Activated CD8-positive, alpha-beta memory T cell treated with anti-CD3 and anti-CD28 coated beads, Interleukin-2, amount 10 ng/mL, durations not matched to agents 7 days and 5 days (primary cell): Measurements from ENCODE around the gene SPRED3. TPM values are rescaled to one million over a fixed set of nuclear protein-coding genes. Genes with fewer than 3 reads are reported as not detected.
A peak's percentile ranks its signal among the peaks of the same experiment; 100 is the strongest.

Experiments used
- ATAC-seq: fragments of 150-1000 bp; cut with Tn5 transposase; one replicate; pipeline ENCODE4 v1.10.0; 2021; ENCODE audit warnings: moderate library complexity
- CTCF ChIA-PET: fragments of 350-600 bp; sonication (Branson Sonifier 250); formaldehyde crosslinking; loops from one replicate; lab custom pipeline; 2021; ENCODE audit warnings: antibody characterized with exemption; lab: Charles Lee
- DNase-seq: peaks from one replicate; pipeline ENCODE4 v3.0.0-alpha.2; 2020
- H3K27ac Mint-ChIP-seq: one replicate; pipeline ENCODE4 v1.8.0; 2021; ENCODE audit warnings: mild to moderate bottlenecking, mixed read lengths
- H3K27me3 Mint-ChIP-seq: one replicate; pipeline ENCODE4 v1.8.0; 2021; ENCODE audit warnings: mixed read lengths
- H3K36me3 Mint-ChIP-seq: one replicate; pipeline ENCODE4 v1.8.0; 2021; ENCODE audit warnings: mild to moderate bottlenecking, mixed read lengths
- H3K4me1 Mint-ChIP-seq: one replicate; pipeline ENCODE4 v1.8.0; 2021; ENCODE audit warnings: mixed read lengths
- H3K4me3 Mint-ChIP-seq: one replicate; pipeline ENCODE4 v1.8.0; 2021; ENCODE audit warnings: mild to moderate bottlenecking, moderate library complexity, mixed read lengths
- H3K9me3 Mint-ChIP-seq: one replicate; pipeline ENCODE4 v1.8.0; 2022; ENCODE audit warnings: low read depth, mixed read lengths
- total RNA-seq, 2 experiments: library from RNA; stranded (reverse); gene quantifications; one replicate each; pipeline ENCODE4 v1.2.3, GENCODE V29; 2021

The SPRED3 gene
- total RNA-seq, 2 experiments from 2014 or later, result 0.84 to 0.93 TPM

DNA sequence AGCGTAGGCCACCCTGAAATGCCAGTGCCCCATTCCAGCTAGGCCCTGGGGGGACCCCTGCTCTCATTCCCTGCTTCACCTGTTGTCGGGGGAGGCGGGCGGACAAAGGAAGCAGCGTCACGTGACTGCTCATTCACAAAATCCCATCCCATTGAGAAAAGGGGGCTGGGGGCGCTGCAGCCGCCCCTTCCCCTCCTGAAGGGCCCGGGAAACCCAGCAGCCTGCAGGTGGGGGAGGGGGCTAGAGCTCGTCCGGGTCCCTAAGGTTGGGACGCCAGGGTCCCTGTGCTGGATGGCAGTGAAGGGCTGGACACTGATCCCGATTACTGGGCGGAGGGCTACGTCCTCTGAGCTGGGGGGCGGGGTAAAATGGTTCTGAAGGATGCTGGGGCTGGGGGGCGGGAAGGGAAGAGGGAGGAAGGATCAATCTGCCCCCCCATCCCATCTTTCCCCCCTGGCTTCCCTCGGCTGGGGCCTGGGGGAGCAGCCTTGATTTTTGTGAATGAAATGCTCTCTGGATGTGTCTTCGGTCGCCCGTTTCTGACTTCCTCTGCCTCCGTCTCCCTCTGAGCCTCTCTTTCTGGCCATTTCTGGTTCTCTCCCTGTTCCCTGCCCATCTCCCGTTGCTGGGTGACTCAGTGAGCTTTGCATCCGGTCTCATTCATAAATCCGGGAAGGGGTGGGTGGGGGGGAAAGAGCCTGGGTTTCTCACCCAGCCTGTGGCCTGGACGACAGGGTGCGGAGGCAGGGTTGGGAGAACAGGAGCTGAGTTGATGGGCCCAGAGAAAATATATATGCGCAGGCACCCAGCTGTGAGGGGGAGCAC is 816 bp downstream of the SPRED3 start:
- ATAC-seq (no peak), DNase-seq (no peak)
- Mint-ChIP-seq H3K4me3 (no peak overlapping the region), H3K36me3 (peaks cover 3% of the 10 kb centered on the region), H3K9me3 (no peaks in the 10 kb centered on the region), H3K4me1 (peaks cover 19% of the 10 kb centered on the region), H3K27me3 (peaks cover 49% of the 10 kb centered on the region), H3K27ac (no peak overlapping the region)
- CTCF ChIA-PET, result interaction anchor here (1.0 to 2.1 kb wide), 2 partner anchors 14 to 15 kb away, joined by 3 to 11 read pairs; partner anchors contain the start of genes FAM98C and PSMD8

- H3K9me3 Mint-ChIP-seq, result no peaks in the 10 kb centered on the region
- ATAC-seq (no peak), DNase-seq (no peak)
- no peak overlapping the region for H3K27ac Mint-ChIP-seq
- H3K27me3 Mint-ChIP-seq, result peaks cover 50% of the 10 kb centered on the region
- peaks cover 24% of the 10 kb centered on the region for H3K4me1 Mint-ChIP-seq
- CTCF ChIA-PET, result interaction anchor here (1.0 to 2.1 kb wide), 2 partner anchors 13 to 16 kb away, joined by 3 to 11 read pairs; partner anchors contain the start of genes FAM98C and PSMD8
- no peak overlapping the region for H3K4me3 Mint-ChIP-seq
- peaks cover 3% of the 10 kb centered on the region for H3K36me3 Mint-ChIP-seq
These were observed 1.7 kb downstream of the SPRED3 start for GRCh38 chr19:38389957-38390924.

DNA sequence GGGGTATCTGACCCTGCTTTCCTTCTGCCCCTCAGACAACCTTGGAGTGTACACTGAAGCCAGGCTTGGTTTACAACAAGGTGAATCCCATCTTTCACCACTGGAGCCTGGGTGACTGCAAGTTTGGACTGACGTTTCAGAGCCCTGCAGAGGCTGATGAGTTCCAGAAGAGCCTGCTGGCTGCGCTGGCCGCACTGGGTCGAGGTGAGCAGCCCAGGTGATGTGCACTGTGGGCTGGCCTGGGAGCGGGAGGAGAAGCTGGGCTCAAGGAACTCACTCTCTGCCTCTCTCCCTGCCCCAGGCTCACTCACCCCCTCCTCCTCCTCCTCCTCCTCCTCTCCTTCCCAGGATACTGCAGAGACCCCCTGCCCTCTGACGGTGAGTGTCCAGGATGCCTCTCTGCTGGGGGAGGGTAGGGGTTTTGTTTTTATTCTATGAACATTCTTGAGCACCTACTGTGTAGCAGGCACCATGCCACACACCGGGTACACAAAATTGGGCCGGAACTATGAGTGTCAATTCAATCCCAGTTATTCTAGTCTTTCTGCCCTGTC is 3.5 kb downstream of the SPRED3 start:
- peaks cover 32% of the 10 kb centered on the region for H3K4me1 Mint-ChIP-seq
- H3K27ac Mint-ChIP-seq, result no peak overlapping the region
- peaks cover 54% of the 10 kb centered on the region for H3K27me3 Mint-ChIP-seq
- H3K36me3 Mint-ChIP-seq, result peaks cover 3% of the 10 kb centered on the region
- H3K9me3 Mint-ChIP-seq, result no peaks in the 10 kb centered on the region
- CTCF ChIA-PET, result interaction anchor here (4.3 kb wide), 1 partner anchor 11 kb away, joined by 26 read pairs; the partner anchor contains the start of gene FAM98C
- no peak overlapping the region for H3K4me3 Mint-ChIP-seq
- no peak for DNase-seq
- no peak for ATAC-seq

DNA sequence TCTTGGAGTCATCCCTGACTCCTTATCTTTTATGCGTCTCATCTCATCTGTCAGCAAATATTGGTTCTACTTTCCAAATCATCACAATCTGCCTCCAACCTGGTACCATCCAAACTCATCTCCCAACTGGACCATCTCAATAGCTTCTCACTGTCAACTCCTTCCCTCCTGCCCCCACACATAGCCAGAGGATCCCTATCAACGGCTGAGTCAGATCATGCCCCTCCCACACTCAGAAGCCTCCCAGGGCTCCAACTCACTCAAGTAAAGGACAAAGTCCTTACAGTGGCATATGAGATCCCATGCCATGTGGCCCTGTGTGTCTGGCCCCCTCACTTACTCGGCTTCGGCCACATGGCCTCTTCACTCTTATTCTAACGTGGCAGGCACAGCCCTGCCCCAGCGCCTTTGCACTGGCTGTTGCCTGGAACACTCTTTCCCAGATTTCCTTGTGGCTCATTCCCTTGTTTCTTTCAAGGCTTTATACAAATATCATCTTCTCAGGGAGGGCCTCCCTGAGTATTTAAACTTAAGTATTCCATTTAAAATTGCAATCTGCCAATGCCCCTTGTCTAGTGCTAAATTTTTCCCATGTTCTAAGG is 4.3 kb downstream of the SPRED3 start:
- peaks cover 53% of the 10 kb centered on the region for H3K27me3 Mint-ChIP-seq
- H3K27ac Mint-ChIP-seq, result no peak overlapping the region
- H3K4me1 Mint-ChIP-seq, result peaks cover 26% of the 10 kb centered on the region
- no peaks in the 10 kb centered on the region for H3K36me3 Mint-ChIP-seq
- H3K9me3 Mint-ChIP-seq, result no peaks in the 10 kb centered on the region
- no peak for DNase-seq
- CTCF ChIA-PET, result interaction anchor here (0.7 to 4.3 kb wide), 2 partner anchors 10 to 489 kb away, joined by 3 to 26 read pairs; partner anchors contain the start of gene FAM98C
- H3K4me3 Mint-ChIP-seq, result no peak overlapping the region
- ATAC-seq, result no peak

GRCh38 chr19:38394488-38394887 is 6.0 kb downstream of the SPRED3 start:
- H3K27me3 Mint-ChIP-seq, result peaks cover 50% of the 10 kb centered on the region

GRCh38 chr19:38395381-38396114 is 7.1 kb downstream of the SPRED3 start:
- Mint-ChIP-seq H3K36me3 (no peaks in the 10 kb centered on the region), H3K4me3 (peak overlapping the region; percentile 67), H3K27ac (peak overlapping the region; percentile 39), H3K27me3 (peaks cover 46% of the 10 kb centered on the region), H3K4me1 (peaks cover 16% of the 10 kb centered on the region), H3K9me3 (no peaks in the 10 kb centered on the region)
- peak; percentile 82 for ATAC-seq
- DNase-seq, result peak; percentile 55
- CTCF ChIA-PET, result interaction anchor here (0.7 to 4.3 kb wide), 6 partner anchors 8 to 161 kb away, joined by 3 to 26 read pairs (median 4); partner anchors contain the start of genes FAM98C and PSMD8

More at GRCh38 chr19:38394488-38394887, 6.0 kb downstream of the SPRED3 start:
- Mint-ChIP-seq H3K27ac (peak overlapping the region; percentile 39), H3K9me3 (no peaks in the 10 kb centered on the region), H3K4me3 (peak overlapping the region; percentile 67), H3K36me3 (no peaks in the 10 kb centered on the region), H3K4me1 (peaks cover 19% of the 10 kb centered on the region)
- peak; percentile 89 for DNase-seq
- CTCF ChIA-PET, result interaction anchor here (0.6 to 4.3 kb wide), 5 partner anchors 9 to 240 kb away, joined by 3 to 26 read pairs (median 4); partner anchors contain the start of genes FAM98C and PSMD8
- peak; percentile 83 for ATAC-seq

GRCh38 chr19:38399081-38399480 is 10.6 kb downstream of the SPRED3 start:
- CTCF ChIA-PET, result no interaction called here
- ATAC-seq (no peak), DNase-seq (no peak)
- H3K9me3 Mint-ChIP-seq, result no peaks in the 10 kb centered on the region
- H3K36me3 Mint-ChIP-seq, result no peaks in the 10 kb centered on the region
- peaks cover 19% of the 10 kb centered on the region for H3K27me3 Mint-ChIP-seq
- H3K4me3 Mint-ChIP-seq, result no peak overlapping the region
- no peak overlapping the region for H3K27ac Mint-ChIP-seq
- H3K4me1 Mint-ChIP-seq, result peaks cover 23% of the 10 kb centered on the region

DNA sequence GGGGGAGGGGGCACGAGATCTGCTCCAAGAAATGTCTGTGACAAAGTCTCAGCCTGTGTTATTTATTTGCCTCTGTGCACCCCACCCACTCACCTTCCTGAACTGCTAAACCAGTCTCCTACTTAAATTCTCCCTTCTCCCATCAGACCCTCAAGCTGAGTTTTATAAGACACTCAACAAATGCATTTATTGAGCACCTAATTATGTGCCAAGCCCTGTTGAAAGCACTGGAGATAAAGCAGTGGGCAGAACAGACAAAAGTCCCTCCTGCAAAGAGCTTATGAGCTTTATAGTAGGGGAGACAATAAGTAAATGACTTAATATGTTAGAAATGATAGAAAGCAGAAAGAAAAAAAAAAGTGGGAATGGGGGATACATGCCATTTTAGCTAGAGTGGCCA is 11.0 kb downstream of the SPRED3 start:
- CTCF ChIA-PET, result interaction anchor here (1.1 kb wide), 1 partner anchor 222 kb away, joined by 3 read pairs; no protein-coding TSS in a partner anchor

GRCh38 chr19:38400361-38400760 is 11.9 kb downstream of the SPRED3 start:
- Mint-ChIP-seq H3K4me3 (no peak overlapping the region), H3K4me1 (peaks cover 21% of the 10 kb centered on the region), H3K36me3 (peaks cover 2% of the 10 kb centered on the region), H3K27ac (no peak overlapping the region), H3K27me3 (peaks cover 16% of the 10 kb centered on the region), H3K9me3 (no peaks in the 10 kb centered on the region)
- no peak for DNase-seq
- CTCF ChIA-PET, result interaction anchor here (1.1 kb wide), 1 partner anchor 221 kb away, joined by 3 read pairs; no protein-coding TSS in a partner anchor
- no peak for ATAC-seq

More for the DNA sequence above, 11.0 kb downstream of the SPRED3 start:
- no peaks in the 10 kb centered on the region for H3K9me3 Mint-ChIP-seq
- no peak for ATAC-seq
- no peak overlapping the region for H3K4me3 Mint-ChIP-seq
- H3K27ac Mint-ChIP-seq, result no peak overlapping the region
- H3K27me3 Mint-ChIP-seq, result peaks cover 16% of the 10 kb centered on the region
- H3K4me1 Mint-ChIP-seq, result peaks cover 22% of the 10 kb centered on the region
- no peaks in the 10 kb centered on the region for H3K36me3 Mint-ChIP-seq
- DNase-seq, result no peak

DNA sequence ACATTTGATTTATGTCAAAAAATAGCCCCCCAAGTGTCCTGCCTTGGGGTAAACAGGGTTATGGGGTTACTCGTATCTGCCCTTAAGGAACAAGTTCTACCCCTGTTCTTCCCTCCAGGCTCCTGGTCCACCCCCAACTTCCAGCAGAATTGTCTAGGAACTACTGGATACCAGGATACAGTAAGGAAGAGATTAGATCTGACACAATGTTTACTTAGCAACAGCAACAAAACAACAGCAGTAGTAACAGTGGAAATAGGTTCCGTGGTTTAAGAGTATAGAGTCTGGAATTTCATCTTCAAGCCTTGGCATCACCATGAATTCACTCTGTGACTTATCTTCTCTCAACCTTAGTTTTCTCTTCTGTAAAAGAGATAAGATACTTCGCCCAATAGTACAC is 12.7 kb downstream of the SPRED3 start:
- Mint-ChIP-seq H3K9me3 (no peaks in the 10 kb centered on the region), H3K4me1 (peaks cover 20% of the 10 kb centered on the region), H3K27ac (no peak overlapping the region), H3K4me3 (no peak overlapping the region), H3K27me3 (peaks cover 16% of the 10 kb centered on the region), H3K36me3 (peaks cover 4% of the 10 kb centered on the region)
- CTCF ChIA-PET, result interaction anchor here (4.5 kb wide), 1 partner anchor 529 kb away, joined by 42 read pairs; the partner anchor contains the start of genes MRPS12 and SARS2
- no peak for DNase-seq
- ATAC-seq, result no peak

DNA sequence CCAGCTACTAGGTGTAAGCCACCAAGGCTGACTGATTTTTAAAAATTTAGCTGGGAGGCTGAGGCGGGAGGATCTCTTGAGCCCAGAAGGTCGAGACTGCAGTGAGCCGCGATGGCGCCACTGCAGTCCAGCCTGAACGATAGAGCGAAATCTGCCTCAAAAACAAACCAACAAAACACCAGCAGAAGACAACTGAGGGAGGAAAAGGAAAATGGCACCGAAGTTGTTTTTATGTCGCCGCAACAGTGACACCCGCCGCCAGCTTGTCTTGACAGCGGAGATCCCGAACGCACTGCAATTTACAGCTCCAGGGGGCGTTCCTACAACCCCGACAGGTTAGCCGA is 14.1 kb downstream of the SPRED3 start:
- DNase-seq, result no peak
- Mint-ChIP-seq H3K9me3 (no peaks in the 10 kb centered on the region), H3K4me3 (peak overlapping the region; percentile 77), H3K27me3 (peaks cover 8% of the 10 kb centered on the region), H3K27ac (peak overlapping the region; percentile 90), H3K36me3 (peaks cover 12% of the 10 kb centered on the region), H3K4me1 (peaks cover 13% of the 10 kb centered on the region)
- CTCF ChIA-PET, result interaction anchor here (0.5 to 4.5 kb wide), 74 partner anchors 9 to 1043 kb away, joined by 3 to 57 read pairs (median 4); partner anchors contain the start of genes ACTN4, CATSPERG, ECH1 and EIF3K
- ATAC-seq, result no peak
